GM19023 (cell line): ENCODE measurements around the gene AHDC1.

Experiments
- ATAC-seq: cut with Tn5 transposase; IDR thresholded peaks from one replicate; pipeline ENCODE4 v1.9.1; 2021; ENCODE audit warnings: mild to moderate bottlenecking, moderate library complexity; ENCODE audit not compliant: unreplicated experiment

The AHDC1 gene

GRCh38 chr1:27588256-27589232, 15.4 kb downstream of the AHDC1 start:
- ATAC-seq: no peak

GRCh38 chr1:27585684-27586083, 18.3 kb downstream of the AHDC1 start:
- ATAC-seq: no peak

DNA sequence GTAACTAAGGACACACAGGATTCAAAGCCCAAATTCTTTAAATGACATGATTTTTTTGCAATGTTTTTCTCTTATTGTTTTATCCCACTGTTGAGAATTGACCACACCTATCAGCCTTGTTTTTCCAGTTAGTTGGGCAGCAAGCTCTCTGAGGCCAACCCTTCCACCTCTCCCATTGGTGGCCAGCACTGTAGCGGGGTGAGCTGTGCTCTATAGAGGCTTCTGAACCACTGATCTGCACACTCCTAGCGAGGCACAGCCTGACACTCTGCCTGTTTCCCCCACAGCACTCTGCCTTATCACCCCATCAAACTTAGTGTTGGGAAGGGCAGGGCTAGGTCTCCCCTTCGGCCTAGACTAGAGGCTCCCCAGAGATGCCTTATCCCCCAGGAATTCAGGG, 19.5 kb downstream of the AHDC1 start:
- ATAC-seq: no peak

GRCh38 chr1:27583479-27583878, 20.5 kb downstream of the AHDC1 start:
- ATAC-seq: no peak

DNA sequence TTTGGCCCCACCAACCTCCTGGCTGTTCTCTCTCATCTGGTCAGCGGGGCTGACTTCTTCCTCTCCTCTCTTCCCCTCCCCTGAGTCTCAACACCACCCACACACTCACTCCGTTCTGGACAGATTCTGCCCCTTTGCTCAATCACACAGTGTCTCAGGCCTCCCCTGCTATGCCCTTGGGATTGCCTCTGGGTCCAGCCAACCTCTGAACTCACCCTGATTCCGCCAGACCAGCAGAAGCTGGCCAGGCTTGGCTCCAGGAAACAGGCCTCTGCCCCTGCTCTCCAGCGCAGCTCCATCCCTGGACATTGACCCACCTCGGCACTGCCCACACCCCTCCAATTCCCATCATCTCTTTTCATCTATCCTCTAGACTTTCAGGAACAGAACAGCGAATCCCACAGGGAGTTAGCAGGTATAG, 22.1 kb downstream of the AHDC1 start:
- ATAC-seq: no peak

DNA sequence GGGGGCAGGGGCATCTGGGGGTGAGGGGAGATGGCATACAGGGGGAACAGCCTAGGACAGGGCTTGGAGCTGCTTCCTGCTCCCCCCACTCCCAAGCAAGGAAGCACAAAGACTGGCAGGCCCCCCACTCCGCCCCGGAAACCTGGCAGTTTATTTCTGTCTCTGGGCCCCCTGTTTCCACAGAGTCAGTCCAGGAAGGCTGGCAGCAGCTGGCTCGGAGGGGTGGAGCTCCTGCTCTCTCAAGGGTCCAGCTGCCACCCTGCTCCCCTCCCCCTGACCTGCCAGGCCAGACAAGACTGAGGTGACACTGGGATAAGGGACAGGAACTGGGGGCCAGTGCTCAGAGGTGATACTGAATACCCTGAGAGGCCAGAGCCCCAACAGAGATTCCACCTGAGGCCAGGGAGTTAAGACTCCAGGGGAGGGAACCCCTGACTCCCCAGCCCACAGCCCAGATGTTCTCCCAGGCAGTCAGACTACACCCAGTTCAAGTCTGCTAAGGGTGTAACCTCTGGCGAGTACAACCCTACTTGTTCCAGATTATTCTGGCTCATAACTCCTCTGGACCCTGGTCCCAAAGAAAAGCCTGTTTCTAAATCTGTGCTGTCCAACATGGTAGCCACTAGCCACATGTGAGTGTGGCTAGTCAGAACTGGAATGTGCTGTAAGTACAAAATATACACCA, 26.3 kb downstream of the AHDC1 start:
- ATAC-seq: no peak

DNA sequence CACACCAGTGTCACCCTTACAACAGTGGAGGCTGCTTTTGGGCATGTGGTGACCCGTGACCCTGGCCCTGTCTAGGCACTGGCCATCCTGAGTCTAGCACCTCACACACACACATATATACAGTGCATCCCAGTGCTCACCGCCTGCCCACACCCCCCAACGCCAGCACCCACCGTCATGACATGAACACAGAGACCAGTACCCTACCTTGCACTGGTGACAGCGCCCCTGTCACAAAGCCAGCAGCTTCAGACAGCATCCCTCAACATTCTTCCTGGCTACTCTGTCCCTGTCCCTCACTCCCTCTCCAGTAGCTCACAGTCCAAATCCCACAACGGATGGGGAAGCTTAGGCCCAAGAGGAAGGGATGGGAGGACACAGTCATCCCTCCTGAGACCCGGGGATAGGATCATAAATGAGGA, 27.1 kb downstream of the AHDC1 start:
- ATAC-seq: no peak

- ATAC-seq: no peak
Observed at GRCh38 chr1:27575840-27576331, 28.1 kb downstream of the AHDC1 start.

DNA sequence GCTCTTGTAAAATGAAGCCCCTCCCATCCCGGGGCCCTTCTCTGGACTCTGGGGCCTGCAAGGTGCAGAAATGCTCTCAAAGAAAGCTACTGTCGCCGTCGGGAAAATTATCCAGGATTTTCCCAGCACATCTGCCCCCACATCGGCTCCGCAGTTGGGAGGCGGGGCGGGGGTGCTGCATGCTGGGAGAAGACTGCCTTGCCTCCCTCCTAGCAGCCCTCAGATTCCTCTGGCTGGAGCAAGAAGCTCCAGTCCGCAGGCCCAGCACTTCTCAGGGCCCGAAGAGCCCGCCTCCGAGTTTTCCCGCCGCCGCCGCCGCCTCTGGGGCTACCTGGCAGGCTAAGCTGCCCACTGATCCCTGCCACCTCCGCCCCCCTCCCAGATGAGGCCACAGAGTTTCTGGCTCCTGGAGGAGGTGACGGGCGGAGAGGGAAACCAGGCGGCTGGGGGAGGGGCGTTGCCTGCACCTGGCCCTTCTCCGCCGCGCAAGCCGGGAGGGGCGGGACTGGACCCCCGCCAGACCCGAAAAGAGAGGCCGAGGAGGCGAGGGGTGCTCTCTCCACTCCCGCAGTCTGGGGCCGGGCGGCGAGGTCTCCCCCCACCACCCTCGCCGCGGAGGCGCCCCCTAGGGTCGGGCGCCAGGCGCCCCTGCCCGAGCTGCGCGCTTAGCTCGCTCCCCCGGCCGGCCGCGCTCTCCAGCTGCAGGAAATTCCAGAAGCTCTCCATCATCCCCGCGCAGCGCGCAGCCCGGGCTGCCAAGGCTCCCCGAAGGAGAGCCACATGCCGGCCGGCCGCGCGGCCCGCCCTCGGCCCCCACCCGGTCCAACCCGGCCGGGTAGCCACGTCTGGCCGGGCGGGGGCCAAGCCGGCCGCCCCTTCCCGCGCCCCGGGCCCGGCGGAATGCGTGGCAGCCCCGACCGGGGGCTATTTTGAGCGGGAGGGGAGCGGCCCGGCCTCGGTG, 28.8 kb downstream of the AHDC1 start:
- no peak for ATAC-seq

DNA sequence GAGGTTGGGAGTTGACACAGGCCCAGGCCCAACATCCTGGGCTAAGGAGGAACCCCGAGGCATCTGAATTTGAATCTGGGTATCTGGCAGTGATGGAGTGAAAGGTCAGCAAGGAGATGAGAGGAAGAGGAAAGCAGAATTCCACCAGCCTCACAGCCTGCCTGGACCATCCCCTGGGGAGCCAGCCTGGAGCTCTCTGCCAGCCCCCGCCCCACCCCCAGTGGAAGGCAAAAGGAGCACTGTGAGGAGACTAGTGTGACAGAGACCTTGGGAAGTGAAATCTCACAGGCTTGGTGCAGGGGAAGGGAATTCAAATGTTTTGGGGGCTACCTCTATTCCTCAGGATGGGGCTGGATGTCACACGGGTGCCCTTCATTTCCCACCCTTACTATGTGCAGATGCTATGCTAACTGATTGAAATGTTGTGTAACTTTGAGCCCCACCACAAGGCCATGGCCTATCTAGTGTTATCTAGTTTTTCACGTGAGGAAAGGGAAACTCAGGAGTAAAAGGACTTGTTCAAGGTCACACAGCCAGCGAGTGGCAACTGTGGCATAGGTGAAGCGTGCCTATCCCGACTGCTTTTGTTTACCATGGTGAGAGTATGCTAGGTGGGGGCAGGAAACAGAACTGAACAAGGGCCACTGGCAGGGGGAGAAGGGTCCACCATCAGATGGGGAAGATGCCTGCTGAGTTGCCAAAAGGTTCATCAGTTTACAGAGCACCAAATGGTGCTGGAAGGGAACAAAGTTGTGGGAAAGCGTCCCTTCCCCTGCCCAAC, 29.8 kb downstream of the AHDC1 start:
- no peak for ATAC-seq

- no peak for ATAC-seq
Observed at GRCh38 chr1:27572679-27573426, 31.1 kb downstream of the AHDC1 start.

DNA sequence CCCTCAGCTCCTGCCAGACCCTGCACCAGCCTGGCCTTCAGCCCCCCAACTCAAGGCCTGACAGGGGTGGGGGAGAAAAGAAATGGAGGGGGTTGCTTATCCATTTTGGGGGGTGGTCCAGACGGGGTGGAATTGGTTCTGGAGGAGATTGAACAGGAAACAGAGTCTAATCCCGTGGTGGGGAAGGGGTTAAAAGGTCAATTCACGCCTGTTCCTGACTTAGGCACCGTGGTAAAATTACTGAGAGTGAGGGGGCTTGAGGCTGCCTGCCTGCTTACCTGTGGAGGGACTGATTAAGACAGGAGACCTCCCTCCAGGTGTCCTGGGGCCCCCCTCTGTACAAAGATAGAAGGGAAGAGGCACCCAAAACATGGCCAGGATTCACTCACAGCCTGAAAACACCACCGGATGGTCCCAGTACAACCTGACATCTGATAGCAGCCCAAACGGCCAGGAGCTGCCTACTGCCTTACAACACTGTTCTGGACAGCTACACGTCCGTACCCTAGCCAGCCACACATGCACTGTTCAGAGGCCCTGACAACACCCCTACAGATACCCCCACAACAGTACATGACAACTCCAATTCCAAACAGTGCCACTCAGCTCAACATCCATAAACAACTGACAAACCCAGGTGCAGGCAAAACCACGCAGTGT, 31.8 kb downstream of the AHDC1 start:
- ATAC-seq: no peak

- ATAC-seq: no peak
Observed at GRCh38 chr1:27571439-27572018, 32.4 kb downstream of the AHDC1 start.

DNA sequence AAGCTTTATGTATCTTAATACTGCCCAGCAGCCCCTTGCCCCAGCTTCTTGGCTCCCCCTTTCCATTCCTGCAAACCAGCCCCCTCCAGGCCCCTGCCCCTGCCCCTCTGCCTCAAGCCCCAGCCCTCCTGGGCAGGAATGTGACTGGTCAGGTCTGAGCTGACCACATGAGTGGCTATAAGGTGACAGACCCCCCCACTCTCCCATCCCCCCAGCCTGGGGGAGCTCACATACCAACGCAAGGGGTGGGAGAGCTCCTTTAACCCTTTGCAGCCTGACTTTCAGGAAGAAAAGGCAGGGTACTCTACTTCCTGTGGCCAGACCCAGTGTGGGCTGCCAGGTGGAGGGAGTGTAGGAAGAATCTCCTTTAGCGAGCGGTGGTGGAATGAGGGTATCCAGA, 33.2 kb downstream of the AHDC1 start:
- no peak for ATAC-seq

- ATAC-seq: no peak
Observed at GRCh38 chr1:27570356-27570755, 33.6 kb downstream of the AHDC1 start.

GRCh38 chr1:27569506-27570291, 34.2 kb downstream of the AHDC1 start:
- no peak for ATAC-seq

DNA sequence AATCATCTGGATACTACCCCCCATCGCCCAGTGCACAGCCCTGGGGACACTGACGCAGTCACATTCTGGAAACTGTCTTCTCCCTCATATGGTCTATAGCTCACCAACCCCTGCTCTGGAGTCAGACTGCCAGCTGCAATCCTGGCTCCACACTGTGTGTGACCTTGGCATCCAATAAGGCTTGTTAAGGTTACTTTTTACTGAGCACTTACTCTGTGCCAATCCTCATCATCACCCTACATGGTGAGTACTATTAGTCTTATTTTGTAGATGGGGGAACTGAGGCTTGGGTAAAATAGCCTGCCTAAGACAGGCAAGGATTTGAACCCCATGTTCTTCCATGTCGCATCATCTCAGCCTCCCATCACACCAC, 34.9 kb downstream of the AHDC1 start:
- ATAC-seq: no peak
